H1 (cell line): Measurements from ENCODE around the gene AGBL1. TPM values are rescaled to one million over a fixed set of nuclear protein-coding genes. Genes with fewer than 3 reads are reported as not detected.

ENCODE experiments used
- CTCF ChIA-PET: fragments of 300-600 bp; sonication (Branson Sonifier 250); formaldehyde crosslinking; loops from one replicate; lab custom pipeline; 2021; ENCODE audit not compliant: partially characterized antibody; lab: Charles Lee
- POLR2A ChIA-PET: fragments of 300-600 bp; sonication (Branson Sonifier 250); formaldehyde crosslinking; loops from one replicate; lab custom pipeline; 2021; ENCODE audit warnings: inconsistent platforms; ENCODE audit not compliant: partially characterized antibody; lab: Charles Lee
- DNase-seq, 2 experiments: peaks; one replicate each; pipeline versions ENCODE4 v3.0.0 to v3.0.0-alpha.2; 2010 to 2022; ENCODE audit warnings: low spot score in 2 of 2, low read depth in 1 of 2, mixed read lengths in 1 of 2
- FAIRE-seq: peaks from 2 replicates; lab custom pipeline; 2011; peaks lifted over from hg19 to GRCh38; lab: Jason Lieb, UNC
- H2AFZ ChIP-seq: 2 replicates; pipeline ENCODE4 v1.8.1; 2012; ENCODE audit warnings: low read length, inconsistent platforms
- H2AK5ac ChIP-seq: 2 replicates; pipeline ENCODE4 v1.6.1; 2013; ENCODE audit warnings: low read depth, low read length
- H2BK120ac ChIP-seq: replicated peaks from 2 replicates; pipeline ENCODE3; 2013; ENCODE audit warnings: low read depth, low read length, inconsistent platforms
- H2BK12ac ChIP-seq: 2 replicates; pipeline ENCODE4 v1.6.1; 2013; ENCODE audit warnings: low read depth, low read length
- H2BK15ac ChIP-seq: 2 replicates; pipeline ENCODE4 v1.6.1; 2013; ENCODE audit warnings: low read length
- H2BK20ac ChIP-seq: 2 replicates; pipeline ENCODE4 v1.6.1; 2013; ENCODE audit warnings: low read length
- H2BK5ac ChIP-seq: 2 replicates; pipeline ENCODE4 v1.6.1; 2013; ENCODE audit warnings: low read depth, low read length
- H3K14ac ChIP-seq: 2 replicates; pipeline ENCODE4 v1.6.1; 2013; ENCODE audit warnings: inconsistent platforms; ENCODE audit not compliant: insufficient read length
- H3K18ac ChIP-seq: 2 replicates; pipeline ENCODE4 v1.6.1; 2013; ENCODE audit warnings: low read length; ENCODE audit errors: extremely low read depth
- H3K23ac ChIP-seq: 2 replicates; pipeline ENCODE4 v1.6.1; 2013; ENCODE audit warnings: inconsistent platforms; ENCODE audit not compliant: insufficient read length
- H3K23me2 ChIP-seq: 2 replicates; pipeline ENCODE4 v1.6.1; 2013; ENCODE audit warnings: low read depth, low read length
- H3K27ac ChIP-seq: 2 replicates; pipeline ENCODE4 v1.6.1; 2011; ENCODE audit warnings: low read depth, low read length, inconsistent platforms
- H3K27me3 ChIP-seq, 4 experiments: replicated peaks in 1 of 4; 1 replicate in 1 of 4; 2 replicates in 3 of 4; pipeline versions ENCODE4 v1.6.1 to v1.8.1; 2011 to 2013; ENCODE audit warnings: low read length in 3 of 4, mild to moderate bottlenecking in 3 of 4, inconsistent platforms in 2 of 4, mixed read lengths in 2 of 4, moderate library complexity in 1 of 4; ENCODE audit not compliant: control insufficient read depth in 3 of 4, insufficient read depth in 3 of 4; ENCODE audit errors: extremely low read depth in 1 of 4
- H3K36me3 ChIP-seq, 4 experiments: 2 replicates each; pipeline versions ENCODE4 v1.6.1 to v1.8.1; 2011 to 2013; ENCODE audit warnings: mild to moderate bottlenecking in 4 of 4, low read length in 3 of 4, moderate library complexity in 2 of 4, control low read depth in 1 of 4, inconsistent platforms in 1 of 4; ENCODE audit not compliant: insufficient read depth in 4 of 4, control insufficient read depth in 2 of 4
- H3K4ac ChIP-seq: replicated peaks from 2 replicates; pipeline ENCODE3; 2013; ENCODE audit warnings: low read length, low read depth, mixed read lengths, inconsistent platforms; ENCODE audit not compliant: insufficient read length
- H3K4me1 ChIP-seq, 4 experiments: replicated peaks in 1 of 4; 1 replicate in 1 of 4; 2 replicates in 3 of 4; pipeline versions ENCODE4 v1.6.1 to v1.8.1; 2011 to 2013; ENCODE audit warnings: low read length in 3 of 4, inconsistent platforms in 2 of 4, mixed read lengths in 1 of 4; ENCODE audit not compliant: insufficient read depth in 4 of 4, control insufficient read depth in 3 of 4
- H3K4me2 ChIP-seq, 2 experiments: 2 replicates each; pipeline versions ENCODE4 v1.6.1 to v1.8.1; 2011 to 2013; ENCODE audit warnings: low read depth in 2 of 2, low read length in 2 of 2, control low read depth in 1 of 2, inconsistent platforms in 1 of 2, mild to moderate bottlenecking in 1 of 2; ENCODE audit not compliant: insufficient read depth in 1 of 2
- H3K4me3 ChIP-seq, 4 experiments: fragments of 200-600, 300-600 bp in 1 of 4; sonication (generic), shearing (Covaris generic), sonication (Bioruptor Twin) in 1 of 4; 2 replicates each; pipeline versions ENCODE4 v1.5.1 to v1.8.1; 2011 to 2016; ENCODE audit warnings: low read length in 4 of 4, low read depth in 3 of 4, control low read depth in 2 of 4, inconsistent platforms in 2 of 4, mild to moderate bottlenecking in 2 of 4, mixed read lengths in 1 of 4, moderate library complexity in 1 of 4; ENCODE audit not compliant: insufficient read depth in 2 of 4; ENCODE audit errors: extremely low read depth in 1 of 4
- H3K56ac ChIP-seq: replicated peaks from 2 replicates; pipeline ENCODE3; 2013; ENCODE audit warnings: low read depth, mild to moderate bottlenecking, mixed read lengths, low read length, inconsistent platforms; ENCODE audit not compliant: insufficient read length
- H3K79me1 ChIP-seq: 2 replicates; pipeline ENCODE4 v1.6.1; 2013; ENCODE audit warnings: low read depth, low read length, control low read depth
- H3K79me2 ChIP-seq, 2 experiments: 2 replicates each; pipeline versions ENCODE4 v1.6.1 to v1.8.1; 2012 to 2013; ENCODE audit warnings: low read length in 2 of 2, mild to moderate bottlenecking in 2 of 2, inconsistent platforms in 1 of 2; ENCODE audit not compliant: insufficient read depth in 2 of 2, control insufficient read depth in 1 of 2
- H3K9ac ChIP-seq, 4 experiments: replicated peaks in 1 of 4; 1 replicate in 1 of 4; 2 replicates in 3 of 4; pipeline versions ENCODE4 v1.6.1 to v1.8.1; 2011 to 2013; ENCODE audit warnings: low read depth in 3 of 4, low read length in 3 of 4, control low read depth in 2 of 4, mild to moderate bottlenecking in 2 of 4, moderate library complexity in 2 of 4, inconsistent platforms in 1 of 4; ENCODE audit errors: extremely low read depth in 1 of 4
- H3K9me3 ChIP-seq, 2 experiments: 2 replicates each; pipeline versions ENCODE4 v1.6.1 to v1.8.1; 2012 to 2013; ENCODE audit warnings: mild to moderate bottlenecking in 2 of 2, moderate library complexity in 2 of 2, control low read depth in 1 of 2, inconsistent platforms in 1 of 2, low read depth in 1 of 2, low read length in 1 of 2, mixed read lengths in 1 of 2; ENCODE audit not compliant: insufficient read depth in 2 of 2
- H4K20me1 ChIP-seq, 2 experiments: replicated peaks in 1 of 2; 2 replicates each; pipeline versions ENCODE3 to v1.8.1; 2011 to 2013; ENCODE audit warnings: inconsistent platforms in 2 of 2, low read length in 2 of 2, mild to moderate bottlenecking in 1 of 2; ENCODE audit not compliant: insufficient read depth in 2 of 2, control insufficient read depth in 1 of 2
- H4K5ac ChIP-seq: 2 replicates; pipeline ENCODE4 v1.6.1; 2013; ENCODE audit warnings: low read length, low read depth, mixed read lengths, inconsistent platforms; ENCODE audit not compliant: insufficient read length
- H4K8ac ChIP-seq: 2 replicates; pipeline ENCODE4 v1.8.0; 2013; ENCODE audit warnings: mild to moderate bottlenecking, moderate library complexity, low read length, inconsistent platforms; ENCODE audit not compliant: insufficient read depth; ENCODE audit errors: extremely low read depth
- H4K91ac ChIP-seq: replicated peaks from 2 replicates; pipeline ENCODE3; 2013; ENCODE audit warnings: low read length, mixed read lengths, inconsistent platforms; ENCODE audit not compliant: insufficient read length
- CEBPB ChIP-seq: IDR thresholded peaks from 2 replicates; pipeline ENCODE4 v1.6.1; 2012; ENCODE audit warnings: low read depth, low read length
- FOSL1 ChIP-seq: IDR thresholded peaks from 2 replicates; pipeline ENCODE4 v1.6.1; 2011; ENCODE audit warnings: mild to moderate bottlenecking, low read depth, low read length, moderate library complexity; ENCODE audit not compliant: insufficient read depth
- JUND ChIP-seq: IDR thresholded peaks from 2 replicates; pipeline ENCODE4 v1.6.1; 2011; ENCODE audit warnings: mild to moderate bottlenecking, improper control_type of control experiment, low read length
- KDM1A ChIP-seq: fragments of 200-600, 300-600 bp; sonication (generic); IDR thresholded peaks from 2 replicates; pipeline ENCODE4 v1.7.1; 2016; ENCODE audit warnings: mild to moderate bottlenecking, low read length, borderline replicate concordance
- SIN3A ChIP-seq, 2 experiments: IDR thresholded peaks in 1 of 2; conservative IDR thresholded peaks in 1 of 2; 2 replicates each; pipeline ENCODE4 v1.6.1; 2011 to 2012; ENCODE audit warnings: low read length in 2 of 2, improper control_type of control experiment in 1 of 2, low read depth in 1 of 2, mild to moderate bottlenecking in 1 of 2
- SRF ChIP-seq: IDR thresholded peaks from 2 replicates; pipeline ENCODE4 v1.6.1; 2011; ENCODE audit warnings: mild to moderate bottlenecking, low read depth, low read length, moderate library complexity
- YY1 ChIP-seq: IDR thresholded peaks from 2 replicates; pipeline ENCODE4 v1.6.1; 2011; ENCODE audit warnings: low read depth, mild to moderate bottlenecking, low read length
- polyA plus RNA-seq, 7 experiments: library from polyadenylated mRNA; depleted of rRNA in 3 of 7; stranded (reverse) in 5 of 7; unstranded in 2 of 7; fragments of >200 nt in 5 of 7; fragments of 200-250 nt in 2 of 7; gene quantifications; 1 replicate in 5 of 7; 2 replicates in 1 of 7; 4 replicates in 1 of 7; pipeline versions ENCODE4 v1.2.1 to v1.2.3, GENCODE V29; 2011 to 2013; ENCODE audit warnings: missing spikeins in 2 of 7, mixed read lengths in 2 of 7
- total RNA-seq: library from RNA; stranded (reverse); fragmentation: NEBNext Ultra II Directional; extraction: Animal tissue kit (Norgen Biotek cat#: 25700); gene quantifications from 2 replicates; pipeline ENCODE4 v1.2.1, GENCODE V29; 2021

Gene AGBL1
- total and polyA plus RNA-seq, 2 of the 8 experiments (the other 6 are each of a cell fraction or from before 2014, with no cell fraction given): not detected

- ChIA-PET CTCF (no interaction called here), POLR2A (no interaction called here)
- Histone ChIP-seq H3K14ac (no peak overlapping the region), H4K20me1 (no peaks in the 10 kb centered on the region), H2AFZ (peak overlapping the region; percentile 36; the same call in 1 of the 2 replicates), H3K4me2 (no peak overlapping the region), H3K56ac (no peak overlapping the region), H4K91ac (no peak overlapping the region), H3K9me3 (no peaks in the 10 kb centered on the region), H3K79me1 (no peaks in the 10 kb centered on the region), H3K4ac (no peak overlapping the region), H3K27me3 (no peaks in the 10 kb centered on the region), H4K5ac (no peak overlapping the region), H3K79me2 (no peaks in the 10 kb centered on the region), H3K4me1 (peaks cover 0 to 2% (median 0%) of the 10 kb centered on the region in 4 experiments; a peak in 2 of 7 replicates), H2BK120ac (no peak overlapping the region), H3K23me2 (no peaks in the 10 kb centered on the region), H2BK5ac (no peak overlapping the region), H3K9ac (no peak overlapping the region), H2BK15ac (no peak overlapping the region), H3K4me3 (no peak overlapping the region), H2BK20ac (no peak overlapping the region), H3K23ac (no peak overlapping the region), H3K36me3 (no peaks in the 10 kb centered on the region), H3K18ac (no peak overlapping the region), H3K27ac (no peak overlapping the region; the same call in 1 of the 2 replicates), H2BK12ac (no peak overlapping the region), H4K8ac (no peak overlapping the region), H2AK5ac (no peak overlapping the region)
- no peak for DNase-seq
- FAIRE-seq: no peak
- TF ChIP-seq SIN3A (conservative IDR thresholded peaks at IDR 0.05 in 1 of 2, IDR thresholded peaks at IDR 0.05 in 1 of 2; ENCODE audit: low read depth in 1 of 2, low read length in 2 of 2) (no peak), YY1 (no peak), CEBPB (no peak), SRF (no peak), KDM1A (no peak), JUND (no peak), FOSL1 (no peak)
These were observed 478.6 kb downstream of the AGBL1 start for GRCh38 chr15:86558252-86558651.
